ENCODE results near the gene POLD4.

DNA sequence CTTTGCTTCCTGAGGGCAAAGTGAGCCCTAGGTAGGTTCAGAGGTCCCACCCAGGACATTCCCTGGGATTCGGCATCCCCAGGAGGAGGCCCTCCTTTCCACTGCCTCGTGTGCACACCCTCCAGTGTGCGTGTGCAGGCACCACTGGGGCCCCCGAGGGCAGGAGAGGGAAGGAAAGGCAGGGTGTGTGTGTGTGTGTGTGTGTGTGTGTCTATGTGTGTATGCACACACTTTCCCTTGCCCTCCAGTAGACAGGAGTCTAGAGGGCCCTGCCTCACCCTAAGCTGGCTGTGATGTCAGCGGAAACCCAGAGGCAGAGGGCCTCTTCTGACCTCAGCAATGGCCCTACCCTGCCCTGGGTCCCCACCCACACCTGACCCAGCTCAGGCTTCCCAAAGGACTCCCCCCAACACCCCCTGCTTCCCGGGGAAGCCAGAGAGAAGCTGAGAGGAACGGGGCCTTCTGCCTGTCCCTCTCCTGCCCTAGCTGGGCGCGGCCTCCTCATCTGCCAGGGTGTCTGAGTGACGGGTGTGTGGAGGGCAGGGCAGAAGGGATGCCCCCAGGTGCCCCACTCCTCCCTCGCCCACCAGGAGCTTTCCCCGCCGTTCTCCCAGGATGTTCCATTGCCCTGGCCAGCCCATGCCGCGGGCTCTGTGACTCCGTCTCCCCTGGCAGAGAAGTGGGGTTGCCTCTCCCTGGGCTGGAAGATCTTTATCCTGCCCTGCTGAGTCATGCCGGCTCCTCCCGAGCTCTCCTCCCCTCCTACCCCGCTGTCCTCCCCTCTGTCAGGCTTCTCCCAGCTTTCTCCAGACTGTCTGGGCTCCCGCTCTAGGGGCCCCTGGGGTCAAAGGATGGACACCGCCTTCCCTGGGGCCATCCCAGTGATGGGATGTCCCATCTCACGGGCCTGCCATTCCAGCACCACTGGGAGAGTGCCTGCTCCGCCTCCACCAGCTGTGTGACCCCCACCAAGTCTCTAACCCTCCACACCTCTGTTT lies 26.0 kb upstream of the POLD4 start:
- TF ChIP-seq CTCF (conservative IDR thresholded peaks at IDR 0.05; ENCODE audit: low read length) (no peak), EZH2phosphoT487 (IDR thresholded peaks at IDR 0.05; ENCODE audit: borderline replicate concordance, low read depth, low read length) (no peak)
